Activated CD4-positive, alpha-beta T cell treated with anti-CD3 and anti-CD28 coated beads, Interleukin-2, amount 50 U/mL, for 48 hours (primary cell): ENCODE results near the gene PSMB9.
A peak's percentile ranks its signal among the peaks of the same experiment; 100 is the strongest.
"Not testable (repeated sequence)": the region's sequence is repeated elsewhere in the genome, so short reads cannot be mapped to it uniquely, and the experiment has no call there.

ENCODE experiments used
- DNase-seq, 2 experiments: peaks; one replicate each; pipeline ENCODE4 v3.0.0-alpha.2; 2020

Gene PSMB9

GRCh38 chr6:32865724-32866443, 11.9 kb downstream of the PSMB9 start:
- no peak for DNase-seq

DNA sequence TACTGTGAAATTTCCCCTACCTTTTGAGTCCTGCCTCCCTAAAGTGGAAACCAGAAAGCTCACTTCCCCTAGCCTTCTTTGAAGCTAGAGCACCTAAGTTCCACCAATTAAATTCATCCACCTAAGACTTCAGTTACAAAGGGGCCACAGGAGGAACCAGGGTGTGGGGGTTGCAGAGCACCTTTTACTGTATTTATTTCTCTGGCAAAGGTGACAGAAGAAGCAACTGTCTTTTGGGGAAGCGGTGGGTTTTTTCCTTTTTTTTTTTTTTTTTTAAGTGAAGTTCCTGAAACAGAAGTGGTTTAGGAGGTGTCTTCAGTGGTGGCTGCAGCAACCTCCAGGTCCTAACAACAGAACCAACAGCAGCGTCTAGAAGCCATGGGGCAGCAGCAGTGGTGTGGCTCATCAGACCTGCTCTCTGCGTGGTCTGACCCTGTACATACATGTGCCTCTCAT, 13.1 kb downstream of the PSMB9 start:
- no peak for DNase-seq

DNA sequence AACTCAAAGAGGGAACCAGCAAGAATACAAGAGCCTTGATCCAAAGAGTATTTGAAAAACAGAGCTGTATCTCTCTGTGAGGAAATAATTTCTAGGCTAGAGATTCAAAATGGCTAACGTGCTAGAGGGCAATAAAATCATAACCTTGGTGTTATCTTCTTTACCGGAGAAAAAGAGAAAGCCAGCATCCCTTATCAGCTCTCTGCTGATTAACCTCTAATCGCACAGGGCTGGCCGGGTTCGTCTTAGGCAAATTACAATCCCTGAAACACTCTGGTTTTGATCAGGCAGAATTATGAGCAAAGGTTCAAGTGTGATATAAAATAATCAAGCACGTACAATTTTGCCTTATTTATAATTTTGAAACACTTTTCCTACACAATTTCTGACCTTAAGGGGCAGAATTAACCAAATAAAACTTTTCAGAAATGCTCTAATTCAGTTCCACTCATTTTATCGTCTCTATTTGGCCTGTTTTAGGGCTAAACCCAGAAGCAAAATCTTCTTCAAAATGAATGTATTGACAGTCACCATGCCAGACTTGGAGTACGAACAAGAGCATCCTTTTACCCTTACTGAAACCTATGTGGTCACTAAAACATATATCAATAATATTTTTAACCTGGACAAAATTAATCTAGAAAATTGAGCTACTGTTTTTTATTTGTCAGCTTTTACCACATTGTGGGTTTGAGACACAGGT, 13.7 kb downstream of the PSMB9 start:
- no peak for DNase-seq

- peak; percentile 90 to 92 for DNase-seq
Measured at GRCh38 chr6:32868257-32868788, 14.3 kb downstream of the PSMB9 start.

- DNase-seq, result not testable (repeated sequence)
Measured at GRCh38 chr6:32873947-32874346, 20.0 kb downstream of the PSMB9 start.

DNA sequence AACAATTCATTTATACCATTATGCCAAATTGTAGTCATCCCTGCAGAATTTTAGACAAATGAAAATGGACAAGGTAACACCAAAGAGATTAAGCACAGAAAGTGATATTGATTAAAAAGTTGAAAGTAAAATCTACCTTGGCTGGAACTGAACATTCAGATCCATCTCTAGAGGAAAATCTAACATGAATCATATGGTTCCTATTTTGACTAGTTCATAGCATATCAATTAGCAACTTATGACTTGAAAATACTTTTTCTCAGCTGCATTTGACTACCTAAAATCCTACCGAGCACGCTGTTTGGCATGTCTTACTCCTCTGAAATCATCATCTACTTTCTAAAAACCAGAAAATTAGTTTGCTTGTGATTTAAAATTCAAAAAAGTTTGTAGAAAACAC, 22.6 kb downstream of the PSMB9 start:
- no peak for DNase-seq

DNA sequence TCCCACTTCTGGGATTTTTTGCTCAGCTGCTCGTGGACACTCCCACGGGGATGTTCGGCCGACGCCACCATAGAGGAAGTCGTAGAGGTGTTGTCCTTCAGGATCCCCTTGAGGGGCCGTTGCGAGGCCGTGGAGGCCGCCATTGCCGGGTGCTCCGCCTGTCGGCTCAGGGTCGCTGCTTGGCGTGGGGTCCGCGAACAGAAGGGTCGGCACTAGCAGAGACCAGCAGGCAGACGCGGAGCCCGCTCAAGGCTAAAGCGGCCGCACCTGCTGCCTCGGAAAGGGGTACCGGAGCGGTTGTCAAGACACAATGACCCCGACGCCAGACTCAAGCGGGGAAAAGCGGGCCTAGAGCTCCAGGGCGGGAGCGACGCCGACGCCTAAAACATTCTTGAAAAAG, 25.7 kb downstream of the PSMB9 start:
- DNase-seq, result no peak

DNA sequence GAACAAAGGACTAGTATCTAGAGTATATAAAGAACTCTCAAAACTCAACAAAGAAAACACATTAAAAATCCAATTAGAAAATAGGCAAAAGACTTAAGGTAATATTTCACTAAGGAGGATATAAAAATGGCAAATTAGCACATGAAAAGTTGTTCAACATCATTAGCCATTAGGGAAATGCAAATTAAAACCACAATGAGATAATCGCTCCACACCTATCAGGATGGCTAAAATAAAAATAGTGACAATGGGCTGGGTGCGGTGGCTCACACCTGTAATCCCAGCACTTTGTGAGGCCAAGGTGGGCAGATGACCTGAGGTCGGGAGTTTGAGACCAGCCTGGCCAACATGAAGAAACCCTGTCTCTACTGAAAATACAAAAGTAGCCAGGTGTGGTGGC, 27.0 kb downstream of the PSMB9 start:
- not testable (repeated sequence) for DNase-seq

DNA sequence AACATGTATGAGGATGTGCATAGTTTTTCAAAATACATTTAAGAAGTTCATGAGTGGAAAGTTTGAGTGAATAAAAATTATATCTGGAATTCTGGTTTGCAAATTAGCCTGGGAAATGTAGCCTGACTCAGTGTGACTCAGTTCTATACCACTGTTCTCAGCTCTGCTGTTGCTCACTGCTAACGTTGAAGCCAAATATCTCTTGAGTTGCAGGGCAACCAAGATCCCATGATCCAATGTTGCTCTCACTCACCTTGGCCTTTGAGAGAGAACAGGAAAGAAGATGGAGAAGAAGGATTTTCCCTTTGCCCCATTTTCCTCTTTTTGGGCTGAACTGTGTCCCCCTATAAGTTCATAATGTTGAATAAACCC, 28.9 kb downstream of the PSMB9 start:
- no peak for DNase-seq

DNA sequence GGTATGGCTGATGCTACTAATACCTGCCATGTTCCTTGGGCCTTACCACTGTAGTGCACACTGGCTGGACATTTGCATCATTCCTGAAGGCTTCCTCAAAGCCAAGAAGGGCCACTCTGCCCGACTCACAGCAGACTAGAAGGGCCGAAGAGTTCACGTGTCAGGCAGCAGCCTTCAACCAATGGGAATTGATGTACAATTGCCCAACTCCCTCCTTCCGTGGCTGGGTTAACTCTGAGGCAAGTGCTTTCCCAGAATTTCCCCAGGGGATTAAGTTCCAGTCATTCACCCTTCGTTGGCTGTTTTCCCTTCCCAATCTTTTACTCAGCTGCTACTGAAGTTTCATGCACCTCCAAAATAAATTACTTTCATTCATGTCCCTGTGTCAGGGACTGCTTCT, 29.8 kb downstream of the PSMB9 start:
- no peak for DNase-seq

DNA sequence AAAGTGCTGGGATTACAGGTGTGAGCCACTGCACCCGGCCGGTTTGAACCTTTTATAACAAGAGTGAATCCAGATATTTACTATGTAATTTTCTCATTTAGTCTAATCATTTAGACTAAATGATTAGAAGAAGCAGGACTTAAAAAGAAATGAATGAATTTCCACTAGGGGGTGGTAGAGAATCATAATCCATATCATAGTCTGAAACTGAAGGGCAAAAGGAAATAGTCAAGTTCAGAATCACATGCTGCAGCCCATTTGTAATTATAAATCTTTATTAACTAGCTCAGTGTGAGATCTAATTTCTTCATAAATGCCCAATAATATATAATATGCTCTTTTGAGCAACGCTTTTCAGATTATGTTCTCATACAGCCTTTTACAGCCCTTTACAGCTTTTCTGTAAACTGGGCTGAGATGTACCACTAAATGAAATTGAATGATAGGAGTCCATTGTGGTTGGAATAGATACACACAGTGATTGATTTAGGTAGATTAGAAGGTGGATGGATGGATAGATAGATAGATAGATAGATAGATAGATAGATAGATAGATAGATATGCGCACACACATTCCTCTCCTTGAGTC, 31.8 kb downstream of the PSMB9 start:
- DNase-seq, result no peak

DNA sequence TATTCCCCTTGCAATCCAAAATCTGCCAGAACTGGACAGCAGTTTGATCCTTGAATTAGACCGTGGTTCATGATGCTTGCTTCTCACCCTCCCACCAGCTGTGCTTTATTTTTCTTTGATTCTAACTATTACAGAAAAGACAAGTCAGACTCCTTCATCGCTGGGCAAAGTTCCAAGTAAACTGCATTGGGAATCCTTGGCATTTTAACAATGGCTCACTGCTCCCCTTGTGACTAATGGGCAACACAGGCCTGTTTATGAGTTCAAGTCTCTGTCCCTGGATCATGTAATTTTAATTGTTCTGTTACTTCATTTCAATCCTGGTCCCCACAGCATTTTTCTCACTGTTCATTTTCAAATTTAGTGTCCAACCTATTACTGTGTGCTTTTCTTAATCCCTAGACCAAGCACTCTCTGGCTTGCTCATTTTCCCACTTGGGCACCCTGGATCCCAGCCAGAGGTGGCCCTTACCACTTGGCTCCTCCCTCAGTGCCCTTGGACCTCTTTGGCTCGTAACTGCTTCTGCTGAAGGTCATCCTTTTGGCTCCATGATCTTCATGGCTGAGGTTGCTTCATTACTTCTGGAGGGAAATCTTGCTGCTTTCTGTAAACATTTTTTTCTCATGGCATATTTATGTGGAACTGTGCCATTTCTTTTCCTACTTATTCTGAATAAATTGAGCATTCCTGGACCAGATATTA, 32.8 kb downstream of the PSMB9 start:
- DNase-seq, result no peak

DNA sequence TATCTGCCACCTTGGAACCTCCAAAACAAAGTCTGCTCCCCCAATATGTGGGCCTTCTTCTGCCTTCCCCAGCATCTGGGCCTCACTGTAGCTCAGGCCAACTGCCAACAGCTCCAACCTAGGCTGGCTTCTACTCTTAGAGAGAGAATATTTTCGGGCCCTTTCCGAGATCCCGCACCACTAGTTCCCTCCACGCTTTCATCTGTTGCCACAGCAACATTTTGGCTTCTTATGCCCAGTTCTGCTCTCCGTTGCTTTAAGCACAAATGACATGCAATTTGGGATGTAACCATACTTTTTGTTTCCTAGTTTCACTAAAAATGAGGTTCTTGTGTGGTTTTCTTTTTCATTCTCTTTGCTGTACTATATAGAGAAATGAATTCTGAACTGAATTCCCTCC, 33.6 kb downstream of the PSMB9 start:
- no peak for DNase-seq

- DNase-seq, result no peak
Measured at GRCh38 chr6:32888576-32888975, 34.6 kb downstream of the PSMB9 start.

DNA sequence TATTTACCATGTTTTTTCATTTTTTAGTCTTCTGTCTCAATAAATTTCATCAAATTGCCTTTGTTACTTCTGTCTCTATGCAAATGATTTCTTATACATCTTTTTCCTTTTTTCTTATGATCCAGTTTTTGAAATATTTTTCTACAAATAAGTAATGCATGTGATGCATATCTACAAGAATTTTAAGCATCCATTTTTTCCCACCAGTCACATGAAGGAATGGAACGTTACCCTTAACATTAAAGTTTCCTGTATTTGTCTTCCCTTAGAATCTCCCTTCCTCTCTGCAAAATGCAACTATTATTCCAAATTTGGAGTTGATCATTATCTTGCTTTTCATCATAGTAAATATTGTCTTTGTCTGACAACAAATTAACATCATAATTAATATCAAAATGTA, 35.5 kb downstream of the PSMB9 start:
- DNase-seq, result no peak

DNA sequence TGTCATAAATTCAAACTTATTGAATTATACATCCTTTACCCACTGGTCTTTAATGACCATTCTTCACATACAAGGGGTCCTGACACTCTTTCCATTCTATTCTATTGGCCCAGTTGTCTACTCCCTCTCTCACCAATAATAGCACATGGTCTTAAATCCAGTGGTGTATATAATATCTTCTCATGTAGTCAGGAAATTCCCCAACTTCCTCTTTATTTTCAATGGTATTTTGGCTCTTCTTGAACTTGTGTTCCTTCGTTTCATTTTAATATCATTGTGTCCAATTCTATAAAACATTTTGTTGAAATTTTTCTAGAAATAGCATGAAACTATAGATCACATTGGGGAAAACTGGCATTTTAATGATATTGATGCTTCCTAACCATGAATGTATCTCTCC, 36.8 kb downstream of the PSMB9 start:
- no peak for DNase-seq

- peak; percentile 97 to 98 for DNase-seq
Measured at GRCh38 chr6:32894085-32895005, 40.4 kb downstream of the PSMB9 start.

GRCh38 chr6:32895006-32895345, 41.0 kb downstream of the PSMB9 start:
- DNase-seq, result no peak

GRCh38 chr6:32903952-32904351, 50.0 kb downstream of the PSMB9 start:
- DNase-seq, result no peak

- DNase-seq, result no peak
Measured at GRCh38 chr6:32905078-32905477, 51.1 kb downstream of the PSMB9 start.

DNA sequence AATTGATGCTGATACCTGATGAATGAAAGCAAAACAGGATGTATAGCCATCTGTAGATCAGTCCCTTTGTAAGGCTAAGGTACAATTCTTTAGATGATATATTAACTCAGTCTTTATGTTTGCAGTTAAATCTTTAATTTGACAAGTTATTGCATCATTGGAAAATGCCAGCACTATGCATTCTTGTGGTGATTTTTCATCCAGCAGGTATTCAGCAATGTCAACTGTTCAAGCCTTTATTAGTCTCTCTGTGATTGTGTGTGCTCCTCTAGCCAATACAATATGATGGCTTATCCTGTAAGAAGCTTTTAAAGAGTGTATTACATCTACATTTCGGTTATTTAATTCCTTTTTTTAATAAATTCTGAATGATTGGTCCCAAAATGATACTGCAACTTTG, 52.5 kb downstream of the PSMB9 start:
- no peak for DNase-seq

DNA sequence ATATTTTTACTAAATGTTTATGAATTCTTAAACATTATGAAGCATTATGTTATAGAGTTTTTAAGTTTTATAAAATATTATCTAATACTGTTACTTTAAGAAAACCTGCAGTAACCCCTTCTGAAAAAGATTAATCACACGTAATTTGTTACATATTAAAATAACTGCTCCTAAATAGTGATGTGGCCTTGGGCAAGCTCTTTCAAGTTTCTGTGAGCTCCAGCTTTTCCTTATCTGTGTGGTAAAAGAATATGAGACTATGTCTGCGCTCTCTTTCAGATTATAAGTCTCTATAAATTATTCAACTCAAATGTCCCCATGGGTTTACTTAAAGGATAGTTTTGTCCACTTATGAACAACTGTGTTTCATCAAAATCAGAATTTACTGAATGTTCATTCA, 54.9 kb downstream of the PSMB9 start:
- DNase-seq, result no peak
